Naive B cell (primary cell): Measurements from ENCODE around the gene SLC17A3. TPM values are rescaled to one million over a fixed set of nuclear protein-coding genes. Genes with fewer than 3 reads are reported as not detected.
A peak's percentile ranks its signal among the peaks of the same experiment; 100 is the strongest.

ENCODE experiments used
- ATAC-seq, 2 donors: fragments of 150-1000 bp; cut with Tn5 transposase; 2 replicates each; pipeline ENCODE4 v1.10.0; 2021; ENCODE audit warnings: low read depth in 2 of 2, mild to moderate bottlenecking in 2 of 2, moderate library complexity in 2 of 2
- DNase-seq: peaks from one replicate; pipeline ENCODE4 v3.0.0; 2022
- H3K27ac Mint-ChIP-seq, 6 donors: one replicate each; pipeline ENCODE4 v1.8.0; 2020 to 2022; ENCODE audit warnings: mild to moderate bottlenecking in 6 of 6, mixed read lengths in 6 of 6, moderate library complexity in 5 of 6, inconsistent platforms in 2 of 6
- H3K27me3 Mint-ChIP-seq, 3 donors: one replicate each; pipeline ENCODE4 v1.8.0; 2021 to 2022; ENCODE audit warnings: mixed read lengths in 3 of 3, mild to moderate bottlenecking in 1 of 3
- H3K36me3 Mint-ChIP-seq, 2 donors: one replicate each; pipeline ENCODE4 v1.8.0; 2020 to 2022; ENCODE audit warnings: mixed read lengths in 2 of 2, inconsistent platforms in 1 of 2, mild to moderate bottlenecking in 1 of 2
- H3K4me1 Mint-ChIP-seq, 3 donors: one replicate each; pipeline ENCODE4 v1.8.0; 2020 to 2022; ENCODE audit warnings: mixed read lengths in 3 of 3, inconsistent platforms in 1 of 3, mild to moderate bottlenecking in 1 of 3, moderate library complexity in 1 of 3
- H3K4me3 Mint-ChIP-seq, 8 donors: one replicate each; pipeline ENCODE4 v1.8.0; 2020 to 2022; ENCODE audit warnings: mild to moderate bottlenecking in 8 of 8, mixed read lengths in 8 of 8, moderate library complexity in 8 of 8, inconsistent platforms in 2 of 8
- H3K9me3 Mint-ChIP-seq, 7 donors: one replicate each; pipeline ENCODE4 v1.8.0; 2020 to 2022; ENCODE audit warnings: mixed read lengths in 7 of 7, mild to moderate bottlenecking in 5 of 7, inconsistent platforms in 2 of 7, moderate library complexity in 1 of 7
- polyA plus RNA-seq, 6 donors: library from polyadenylated mRNA; unstranded; fragments of 300-500 nt; fragmentation: Illumina TruSeq; gene quantifications; one replicate each; pipeline ENCODE4 v1.2.3, GENCODE V29; 2021; ENCODE audit warnings: low read depth in 6 of 6

Gene SLC17A3
- polyA plus RNA-seq, 6 donors from 2014 or later: 0.29 TPM; not detected in 5

DNA sequence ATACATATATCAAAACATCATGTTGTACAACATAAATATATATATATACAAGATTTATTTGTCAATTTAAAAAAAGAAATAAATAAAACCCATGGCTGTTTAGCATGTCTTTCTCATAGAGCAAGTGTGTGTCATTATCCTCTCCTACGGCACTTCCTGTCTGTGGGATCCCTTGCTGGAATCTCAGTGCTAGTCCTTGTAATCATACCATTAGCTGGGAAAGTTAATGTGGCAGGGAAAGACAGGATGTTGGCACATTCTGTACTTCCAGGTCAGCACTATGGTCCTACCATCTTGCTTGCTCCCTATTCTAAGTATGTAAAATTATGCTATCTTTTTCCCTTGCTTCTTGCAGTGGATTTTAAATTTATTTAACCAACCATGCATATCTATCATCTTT is 9.5 kb upstream of the SLC17A3 start:
- H3K4me3 Mint-ChIP-seq: no peak overlapping the region
- H3K27ac Mint-ChIP-seq: no peak overlapping the region
- ATAC-seq (no peak), DNase-seq (no peak)
- H3K36me3 Mint-ChIP-seq: peaks cover 0 to 4% of the 10 kb centered on the region in 2 donors
- H3K4me1 Mint-ChIP-seq: peaks cover 4 to 9% (median 7%) of the 10 kb centered on the region in 3 donors
- H3K27me3 Mint-ChIP-seq: peaks cover 0 to 7% (median 0%) of the 10 kb centered on the region in 3 donors
- H3K9me3 Mint-ChIP-seq: peaks cover 0 to 14% (median 5%) of the 10 kb centered on the region in 7 donors

DNA sequence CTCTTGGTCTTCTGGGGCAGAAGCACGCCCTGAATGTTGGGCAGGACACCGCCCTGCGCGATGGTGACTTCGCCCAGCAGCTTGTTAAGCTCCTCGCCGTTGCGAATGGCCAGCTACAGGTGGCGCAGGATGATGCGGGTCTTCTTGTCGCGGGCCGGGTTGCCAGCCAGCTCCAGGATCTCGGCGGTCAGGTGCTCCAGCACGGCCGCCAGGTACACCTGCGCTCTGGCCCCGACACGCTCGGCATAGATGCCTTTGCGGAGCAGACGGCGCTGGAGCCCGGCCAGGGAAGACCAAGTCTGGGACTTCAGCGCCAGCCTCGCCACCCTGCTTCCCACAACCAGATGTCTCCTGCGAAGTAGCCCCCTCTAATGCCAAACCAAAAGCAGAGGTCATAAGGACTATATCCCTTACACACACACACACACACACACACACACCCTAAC is 8.0 kb upstream of the SLC17A3 start:
- peak overlapping the region in 2 of 6 donors; percentile 43 to 77 for H3K27ac Mint-ChIP-seq
- peaks cover 0 to 14% (median 5%) of the 10 kb centered on the region in 7 donors for H3K9me3 Mint-ChIP-seq
- ATAC-seq: peak; percentile 47 to 74
- peaks cover 0 to 14% (median under 1%) of the 10 kb centered on the region in 3 donors for H3K27me3 Mint-ChIP-seq
- DNase-seq: peak; percentile 37
- H3K4me1 Mint-ChIP-seq: peaks cover 4 to 9% (median 7%) of the 10 kb centered on the region in 3 donors
- peaks cover 0 to 4% of the 10 kb centered on the region in 2 donors for H3K36me3 Mint-ChIP-seq
- peak overlapping the region in 6 of 8 donors; percentile 67 to 92 (median 88) for H3K4me3 Mint-ChIP-seq

DNA sequence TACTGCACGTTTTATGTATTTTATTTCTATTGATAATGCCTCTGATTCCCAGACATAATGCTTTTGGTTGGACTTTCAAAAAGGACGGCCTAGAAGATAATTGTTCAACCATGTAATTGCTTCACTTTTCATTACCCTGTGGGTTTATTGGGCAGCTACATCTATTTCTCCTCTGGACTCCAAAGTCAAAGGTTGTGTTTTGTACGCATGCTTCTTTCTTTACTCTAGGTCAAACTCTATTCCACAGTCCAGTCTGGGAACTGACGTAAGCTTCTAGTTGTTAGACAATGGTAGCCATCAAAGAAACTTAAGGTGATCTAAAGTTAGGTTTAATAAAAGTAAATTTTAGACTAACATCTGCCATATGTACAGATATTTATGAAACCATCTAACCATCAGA is 6.6 kb upstream of the SLC17A3 start:
- no peak overlapping the region for H3K27ac Mint-ChIP-seq

DNA sequence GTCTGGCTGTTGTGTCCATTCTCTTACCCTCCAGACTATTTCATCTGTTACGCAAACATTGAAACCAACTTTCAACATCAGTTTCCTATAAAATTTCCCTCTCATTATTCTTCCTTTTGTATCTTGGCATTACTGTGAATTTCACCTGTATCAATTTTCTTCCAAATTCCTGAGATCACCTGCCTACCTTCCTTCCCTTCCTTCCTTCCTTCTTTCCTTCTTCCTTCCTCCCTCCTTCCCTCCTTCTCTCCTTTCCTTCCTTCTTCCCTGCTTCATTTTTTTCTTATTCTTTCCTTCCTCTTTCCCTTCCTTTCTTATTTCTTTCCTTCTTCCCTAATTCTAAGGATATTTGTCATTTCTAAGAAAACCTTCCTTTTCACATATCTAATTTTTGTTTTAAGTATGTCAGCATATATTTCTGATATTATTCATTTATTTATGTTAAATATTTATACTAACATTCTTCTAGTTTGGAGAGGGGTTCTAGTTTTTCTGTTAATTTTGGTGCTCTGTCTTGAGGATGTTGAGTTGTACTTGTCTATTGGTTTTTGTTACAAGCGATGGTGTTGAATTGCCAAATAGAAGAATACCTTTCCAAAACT is 4.8 kb upstream of the SLC17A3 start:
- no peak overlapping the region for H3K27ac Mint-ChIP-seq
- no peaks in the 10 kb centered on the region for H3K36me3 Mint-ChIP-seq
- no peak overlapping the region for H3K4me3 Mint-ChIP-seq
- H3K4me1 Mint-ChIP-seq: peaks cover 4 to 9% (median 7%) of the 10 kb centered on the region in 3 donors
- no peak for DNase-seq
- no peaks in the 10 kb centered on the region for H3K9me3 Mint-ChIP-seq
- no peak for ATAC-seq
- peaks cover 3 to 26% (median 5%) of the 10 kb centered on the region in 3 donors for H3K27me3 Mint-ChIP-seq

More for the DNA sequence above, 6.6 kb upstream of the SLC17A3 start:
- no peak for ATAC-seq
- Mint-ChIP-seq H3K4me3 (no peak overlapping the region), H3K9me3 (peaks cover 0 to 4% (median 0%) of the 10 kb centered on the region in 7 donors), H3K4me1 (peaks cover 4 to 9% (median 7%) of the 10 kb centered on the region in 3 donors), H3K27me3 (peaks cover 0 to 22% (median 3%) of the 10 kb centered on the region in 3 donors), H3K36me3 (no peaks in the 10 kb centered on the region)
- no peak for DNase-seq

DNA sequence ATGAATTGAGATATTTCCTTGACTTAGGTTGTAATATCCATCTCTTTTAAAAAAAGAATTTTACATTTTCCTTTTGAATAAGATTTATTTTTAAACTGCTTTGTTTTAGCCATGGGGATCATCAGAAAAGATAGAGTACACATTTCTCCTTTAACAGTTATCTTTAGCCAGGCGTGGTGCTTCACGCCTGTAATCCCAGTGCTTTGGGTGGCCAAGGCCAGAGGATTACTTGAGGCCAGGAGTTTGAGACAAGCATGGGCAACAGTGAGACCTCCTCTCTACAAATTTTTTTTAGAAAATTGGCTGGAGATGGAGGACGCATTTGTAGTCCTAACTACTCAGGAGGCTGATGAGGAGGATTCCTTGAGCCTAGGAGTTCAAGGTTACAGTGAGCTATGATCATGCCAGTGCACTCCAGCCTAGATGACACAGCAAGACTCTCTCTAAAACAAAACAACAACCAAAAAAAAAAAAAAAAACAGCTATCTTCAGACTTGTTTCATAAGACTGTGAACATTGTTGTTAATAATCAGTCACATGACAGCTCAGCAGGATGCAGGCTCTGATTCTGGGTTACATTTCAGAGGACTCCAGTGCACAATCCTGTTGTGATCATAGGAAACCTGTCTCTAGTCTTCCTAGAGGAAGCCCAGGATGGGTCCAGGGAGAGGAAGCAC is 2.0 kb upstream of the SLC17A3 start:
- Mint-ChIP-seq H3K4me3 (no peak overlapping the region), H3K36me3 (no peaks in the 10 kb centered on the region), H3K9me3 (no peaks in the 10 kb centered on the region), H3K27me3 (peaks cover 5 to 36% (median 6%) of the 10 kb centered on the region in 3 donors), H3K4me1 (peaks cover 0 to 9% (median 3%) of the 10 kb centered on the region in 3 donors), H3K27ac (no peak overlapping the region)
- no peak for ATAC-seq
- DNase-seq: no peak

DNA sequence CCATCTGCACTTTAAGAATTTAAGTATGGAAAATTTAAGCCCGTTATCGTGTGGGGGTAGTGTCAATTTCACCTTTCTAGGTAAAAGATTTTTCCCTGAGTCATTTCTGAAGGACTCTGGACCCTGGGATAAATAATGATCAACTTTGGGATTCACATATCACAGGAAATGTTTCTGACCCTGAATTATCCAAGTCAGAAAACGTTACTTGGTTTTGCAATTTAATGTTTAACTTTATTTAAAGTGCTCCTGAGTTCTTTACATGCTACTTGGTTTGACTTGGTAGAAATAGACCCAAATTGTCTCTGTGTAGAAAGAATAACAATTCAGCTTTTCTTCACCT is 1.5 kb upstream of the SLC17A3 start:
- no peak for DNase-seq
- H3K4me3 Mint-ChIP-seq: no peak overlapping the region
- H3K4me1 Mint-ChIP-seq: peaks cover 0 to 9% (median 3%) of the 10 kb centered on the region in 3 donors
- H3K9me3 Mint-ChIP-seq: peaks cover 0 to 2% (median 0%) of the 10 kb centered on the region in 7 donors
- no peak for ATAC-seq
- H3K27me3 Mint-ChIP-seq: peaks cover 5 to 36% (median 6%) of the 10 kb centered on the region in 3 donors
- no peaks in the 10 kb centered on the region for H3K36me3 Mint-ChIP-seq
- no peak overlapping the region for H3K27ac Mint-ChIP-seq

DNA sequence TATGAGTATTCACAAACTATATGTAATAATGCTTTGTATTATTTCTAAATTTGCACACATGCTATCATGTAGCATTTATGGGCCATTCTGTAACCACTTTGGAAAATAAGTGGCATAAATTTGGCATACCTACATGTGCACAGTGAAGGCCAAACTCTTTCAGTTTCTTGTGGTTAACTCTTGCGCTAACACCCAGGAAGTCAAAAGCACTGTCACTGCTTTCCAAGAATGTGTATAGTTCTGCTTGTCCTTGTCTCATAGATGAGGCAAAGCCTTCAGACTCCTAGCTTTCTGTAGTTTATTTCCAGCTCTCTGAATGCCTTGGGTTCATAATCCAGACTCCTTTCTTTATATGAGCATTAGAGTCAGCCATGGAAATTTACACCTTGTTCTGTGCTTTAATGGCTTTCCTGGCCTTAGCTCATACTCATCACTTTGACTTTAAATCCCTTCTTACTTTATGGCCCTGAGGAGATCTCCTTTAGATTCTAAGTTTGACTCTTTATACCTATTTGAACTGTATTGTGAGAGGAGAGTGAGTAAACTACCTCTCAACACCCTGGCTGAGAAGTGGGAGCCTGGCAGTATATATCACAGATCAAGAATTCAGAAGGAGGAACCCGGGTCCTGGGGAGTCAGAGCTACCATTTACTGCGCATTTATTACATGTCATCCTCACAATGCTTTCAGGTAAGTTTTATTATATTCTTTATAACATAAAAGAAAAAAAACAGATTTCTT is 949 bp upstream of the SLC17A3 start:
- ATAC-seq (no peak), DNase-seq (no peak)
- H3K4me1 Mint-ChIP-seq: peaks cover 0 to 9% (median 3%) of the 10 kb centered on the region in 3 donors
- peaks cover 0 to 2% (median 0%) of the 10 kb centered on the region in 7 donors for H3K9me3 Mint-ChIP-seq
- no peaks in the 10 kb centered on the region for H3K36me3 Mint-ChIP-seq
- H3K27ac Mint-ChIP-seq: no peak overlapping the region
- no peak overlapping the region for H3K4me3 Mint-ChIP-seq
- peaks cover 5 to 36% (median 6%) of the 10 kb centered on the region in 3 donors for H3K27me3 Mint-ChIP-seq

DNA sequence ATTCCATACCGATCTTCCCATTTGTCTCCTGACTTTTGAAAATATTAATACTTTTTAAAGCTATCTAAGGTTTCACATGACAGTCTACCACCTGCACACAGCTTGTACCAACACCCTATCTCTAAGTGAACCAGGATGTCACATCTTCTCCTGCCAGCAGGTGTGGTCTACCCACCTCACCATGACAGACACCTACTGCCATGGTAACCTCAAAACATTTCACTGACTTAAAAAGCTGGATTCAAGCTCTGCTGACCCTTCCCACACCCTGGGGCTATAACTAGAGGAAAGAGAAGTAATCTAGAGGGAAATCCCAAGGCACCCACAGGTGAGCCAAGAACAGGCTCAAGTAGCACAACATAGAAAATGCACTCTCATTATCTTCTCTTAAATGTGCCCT is 1.2 kb downstream of the SLC17A3 start:
- no peak overlapping the region for H3K4me3 Mint-ChIP-seq
- no peaks in the 10 kb centered on the region for H3K36me3 Mint-ChIP-seq
- peaks cover 0 to 9% (median 3%) of the 10 kb centered on the region in 3 donors for H3K4me1 Mint-ChIP-seq
- H3K9me3 Mint-ChIP-seq: peaks cover 0 to 2% (median 0%) of the 10 kb centered on the region in 7 donors
- H3K27me3 Mint-ChIP-seq: peaks cover 5 to 24% (median 6%) of the 10 kb centered on the region in 3 donors
- DNase-seq (no peak), ATAC-seq (peak; percentile 37 to 60)
- H3K27ac Mint-ChIP-seq: peak overlapping the region in 1 of 6 donors; percentile 48

DNA sequence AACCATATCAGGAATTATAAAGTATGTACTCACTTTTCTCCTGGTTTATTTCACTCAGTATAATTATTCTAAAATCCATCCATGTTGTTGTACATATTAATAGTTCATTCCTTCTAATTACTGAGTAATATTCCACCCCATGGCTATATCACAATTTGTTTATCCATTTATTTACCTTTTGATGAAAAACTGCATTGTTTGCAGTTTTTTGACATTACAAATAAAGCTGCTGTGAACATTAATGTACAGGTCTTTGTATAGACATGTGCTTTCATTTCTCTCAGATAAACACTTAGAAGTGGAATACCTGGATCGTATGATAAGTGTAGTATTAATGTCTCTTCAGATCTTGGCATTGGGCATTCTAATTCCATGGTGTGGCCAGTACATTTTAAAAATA is 4.2 kb downstream of the SLC17A3 start:
- Mint-ChIP-seq H3K9me3 (peaks cover 0 to 4% (median 0%) of the 10 kb centered on the region in 7 donors), H3K27ac (no peak overlapping the region), H3K4me3 (no peak overlapping the region), H3K4me1 (peaks cover 0 to 9% (median 3%) of the 10 kb centered on the region in 3 donors), H3K27me3 (peaks cover 2 to 17% (median 8%) of the 10 kb centered on the region in 3 donors), H3K36me3 (no peaks in the 10 kb centered on the region)
- DNase-seq: no peak
- ATAC-seq: no peak

DNA sequence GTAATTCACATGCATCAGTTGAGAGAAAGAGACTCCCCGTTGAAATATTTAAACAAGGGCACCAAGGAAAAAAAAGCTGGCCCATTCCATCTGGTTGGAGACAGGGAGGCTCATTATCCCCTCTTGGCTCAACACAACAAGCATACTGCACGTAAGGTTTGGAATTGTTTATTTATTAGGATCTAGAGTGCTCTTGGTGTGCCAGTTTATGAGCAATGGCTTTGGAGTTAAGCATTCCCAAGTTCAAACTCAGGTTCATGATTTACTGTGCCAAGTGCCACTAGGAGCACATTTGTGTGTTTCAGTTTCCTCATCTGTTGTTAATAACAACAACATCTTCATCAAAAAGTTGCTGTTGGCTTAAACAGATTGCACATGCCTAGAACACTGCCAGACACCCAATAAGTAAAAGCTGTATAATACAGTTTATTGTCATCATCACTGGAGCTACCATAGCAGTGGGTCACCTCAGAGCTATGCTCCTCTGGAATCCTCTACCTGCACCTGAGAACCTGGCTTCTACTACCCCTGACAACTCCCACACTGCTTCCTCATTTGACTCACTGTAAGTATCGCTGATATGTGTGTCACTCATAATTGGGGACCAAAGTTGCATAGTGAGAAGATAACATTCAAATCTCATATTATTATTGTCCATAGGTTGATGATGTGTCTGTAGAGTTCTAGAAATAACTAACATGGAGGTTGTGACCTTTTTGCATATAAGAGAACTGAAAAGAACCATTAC is 5.4 kb downstream of the SLC17A3 start:
- Mint-ChIP-seq H3K27ac (no peak overlapping the region), H3K36me3 (peaks cover 0 to 7% of the 10 kb centered on the region in 2 donors), H3K4me3 (no peak overlapping the region), H3K9me3 (peaks cover 0 to 5% (median 0%) of the 10 kb centered on the region in 7 donors), H3K4me1 (peaks cover 0 to 9% (median 3%) of the 10 kb centered on the region in 3 donors), H3K27me3 (peaks cover 14 to 22% (median 17%) of the 10 kb centered on the region in 3 donors)
- DNase-seq: no peak
- no peak for ATAC-seq

DNA sequence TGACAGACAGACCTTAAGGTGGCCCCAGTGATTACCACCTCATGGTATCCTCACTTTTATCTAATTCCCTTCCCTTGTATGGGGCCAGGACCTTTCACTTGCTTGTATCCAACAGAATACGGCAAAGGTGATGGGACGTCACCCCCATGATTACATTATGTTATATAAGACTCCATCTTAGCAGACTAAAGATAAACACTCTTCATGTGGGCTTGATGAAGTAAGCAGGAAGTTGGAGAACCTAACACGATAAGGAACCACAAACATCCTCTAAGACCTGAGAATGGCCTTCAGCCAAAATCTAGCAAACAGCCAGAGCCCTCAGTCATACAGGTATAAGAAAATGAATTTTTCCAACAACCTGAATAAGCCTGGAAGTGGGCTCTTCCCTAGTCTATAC is 8.0 kb downstream of the SLC17A3 start:
- peaks cover 13 to 22% (median 16%) of the 10 kb centered on the region in 3 donors for H3K27me3 Mint-ChIP-seq
- H3K36me3 Mint-ChIP-seq: peaks cover 0 to 9% of the 10 kb centered on the region in 2 donors
- peaks cover 0 to 7% (median 0%) of the 10 kb centered on the region in 7 donors for H3K9me3 Mint-ChIP-seq
- no peak for DNase-seq
- ATAC-seq: no peak
- no peaks in the 10 kb centered on the region for H3K4me1 Mint-ChIP-seq
- H3K4me3 Mint-ChIP-seq: no peak overlapping the region
- H3K27ac Mint-ChIP-seq: no peak overlapping the region

DNA sequence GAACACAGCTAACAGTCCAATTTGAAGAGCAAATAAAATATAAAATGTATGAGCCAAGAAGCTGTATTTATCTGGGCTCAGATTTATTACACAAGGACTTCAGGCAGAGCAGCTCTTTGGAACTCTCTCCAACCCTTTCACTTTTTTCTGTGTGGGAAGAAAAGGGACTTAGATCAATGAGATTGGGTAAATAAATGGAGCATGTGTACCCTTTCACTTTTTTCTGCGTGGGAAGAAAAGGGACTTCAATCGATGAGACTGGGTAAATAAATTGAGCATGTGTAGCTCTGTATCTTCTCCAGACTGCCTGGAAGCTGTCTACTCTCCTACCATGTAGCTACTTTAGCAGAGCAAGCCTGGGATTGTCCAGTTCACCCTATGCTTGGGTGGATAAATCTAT is 10.7 kb downstream of the SLC17A3 start:
- H3K27ac Mint-ChIP-seq: no peak overlapping the region
- peaks cover 0 to 5% (median 0%) of the 10 kb centered on the region in 7 donors for H3K9me3 Mint-ChIP-seq
- no peak overlapping the region for H3K4me3 Mint-ChIP-seq
- peaks cover 0 to 9% of the 10 kb centered on the region in 2 donors for H3K36me3 Mint-ChIP-seq
- DNase-seq (no peak), ATAC-seq (no peak)
- no peaks in the 10 kb centered on the region for H3K4me1 Mint-ChIP-seq
- H3K27me3 Mint-ChIP-seq: peaks cover 13 to 27% (median 19%) of the 10 kb centered on the region in 3 donors

DNA sequence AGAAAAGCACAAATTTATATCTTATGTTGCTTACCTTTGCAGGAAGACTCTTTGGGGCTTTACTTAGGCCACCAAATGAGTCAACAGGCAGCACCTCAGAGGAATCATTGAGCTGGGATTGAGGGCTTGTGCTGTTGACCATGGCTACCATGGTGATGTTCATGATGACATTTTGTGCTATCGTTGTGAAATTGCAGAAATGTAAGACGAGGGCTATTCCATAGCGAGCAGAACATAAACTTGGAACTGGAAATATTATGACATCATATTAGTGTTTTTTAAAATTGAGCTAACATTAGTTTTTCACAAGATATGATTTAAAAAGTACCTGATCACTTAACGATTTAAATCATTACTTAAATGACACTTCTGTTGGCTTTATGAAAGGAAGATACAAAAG is 11.8 kb downstream of the SLC17A3 start:
- DNase-seq (no peak), ATAC-seq (no peak)
- peaks cover 13 to 37% (median 23%) of the 10 kb centered on the region in 3 donors for H3K27me3 Mint-ChIP-seq
- H3K36me3 Mint-ChIP-seq: peaks cover 0 to 9% of the 10 kb centered on the region in 2 donors
- no peak overlapping the region for H3K27ac Mint-ChIP-seq
- H3K4me3 Mint-ChIP-seq: no peak overlapping the region
- no peaks in the 10 kb centered on the region for H3K4me1 Mint-ChIP-seq
- peaks cover 0 to 5% (median 0%) of the 10 kb centered on the region in 7 donors for H3K9me3 Mint-ChIP-seq
